Loucy (cell line): ENCODE results near the gene SLAIN2.

ENCODE experiments used
- H2AFZ ChIP-seq: fragments of 200-600 bp; sonication (generic); 2 replicates; pipeline ENCODE4 v1.6.0; 2016; ENCODE audit warnings: antibody characterized with exemption, mild to moderate bottlenecking, low read length, moderate library complexity
- H3F3A ChIP-seq: fragments of 200-600 bp; 2 replicates; pipeline ENCODE4 v1.6.0; 2016; ENCODE audit warnings: antibody characterized with exemption, low read depth, mild to moderate bottlenecking
- H3K27me3 ChIP-seq: fragments of 200-600 bp; sonication (generic); 2 replicates; pipeline ENCODE4 v1.6.1; 2014; ENCODE audit warnings: low read length, mild to moderate bottlenecking; ENCODE audit not compliant: insufficient read depth, poor library complexity, severe bottlenecking
- H3K36me3 ChIP-seq: fragments of 200-600 bp; sonication (generic); 2 replicates; pipeline ENCODE4 v1.6.1; 2016; ENCODE audit warnings: low read length; ENCODE audit not compliant: insufficient read depth
- H3K4me1 ChIP-seq: fragments of 200-600 bp; sonication (generic); 2 replicates; pipeline ENCODE4 v1.5.1; 2014; ENCODE audit warnings: low read length, mild to moderate bottlenecking; ENCODE audit not compliant: insufficient read depth, poor library complexity, severe bottlenecking
- H3K4me2 ChIP-seq: fragments of 200-600 bp; sonication (generic); 2 replicates; pipeline ENCODE4 v1.6.0; 2014; ENCODE audit warnings: antibody characterized with exemption, low read length, low read depth, mild to moderate bottlenecking; ENCODE audit not compliant: poor library complexity, severe bottlenecking
- H3K4me3 ChIP-seq: fragments of 200-600 bp; sonication (generic); 2 replicates; pipeline ENCODE4 v1.5.1; 2014; ENCODE audit warnings: low read length, mild to moderate bottlenecking, mixed read lengths; ENCODE audit not compliant: poor library complexity, severe bottlenecking
- H3K79me2 ChIP-seq: fragments of 200-600 bp; sonication (generic); 2 replicates; pipeline ENCODE4 v1.6.1; 2014; ENCODE audit warnings: low read length; ENCODE audit not compliant: insufficient read depth
- H3K9ac ChIP-seq: fragments of 200-600 bp; sonication (generic); 2 replicates; pipeline ENCODE4 v1.6.0; 2014; ENCODE audit warnings: mild to moderate bottlenecking, low read depth, low read length, moderate library complexity; ENCODE audit not compliant: poor library complexity, severe bottlenecking
- H3K9me2 ChIP-seq: fragments of 200-600 bp; sonication (generic); replicated peaks from 2 replicates; pipeline ENCODE4 v1.6.1; 2016; ENCODE audit warnings: low read depth, low read length, mixed read lengths
- H3K9me3 ChIP-seq: fragments of 200-600 bp; sonication (generic); 2 replicates; pipeline ENCODE4 v1.6.1; 2014; ENCODE audit warnings: mild to moderate bottlenecking, antibody characterized with exemption, low read length, low read depth; ENCODE audit not compliant: insufficient read depth
- H4K20me1 ChIP-seq: fragments of 200-600 bp; sonication (generic); 2 replicates; pipeline ENCODE4 v1.6.0; 2014; ENCODE audit warnings: antibody characterized with exemption, low read length, mild to moderate bottlenecking; ENCODE audit not compliant: insufficient read depth, poor library complexity, severe bottlenecking
- CTCF ChIP-seq: fragments of 200-600 bp; sonication (generic); conservative IDR thresholded peaks from 2 replicates; pipeline ENCODE4 v1.5.1; 2014; ENCODE audit warnings: mild to moderate bottlenecking, antibody characterized with exemption, low read length
- EZH2phosphoT487 ChIP-seq: fragments of 200-600 bp; IDR thresholded peaks from 2 replicates; pipeline ENCODE4 v1.6.1; 2018; ENCODE audit warnings: antibody characterized with exemption, mild to moderate bottlenecking, moderate library complexity, borderline replicate concordance

Gene SLAIN2

GRCh38 chr4:48361012-48361400 lies 19.7 kb downstream of the SLAIN2 start:
- H4K20me1 ChIP-seq: peaks cover 18% of the 10 kb centered on the region
- H3K79me2 ChIP-seq: peaks cover 62% of the 10 kb centered on the region
- no peaks in the 10 kb centered on the region for H3K4me1 ChIP-seq
- H2AFZ ChIP-seq: no peak overlapping the region
- H3K27me3 ChIP-seq: no peaks in the 10 kb centered on the region
- TF ChIP-seq CTCF (no peak), EZH2phosphoT487 (no peak)
- no peak overlapping the region for H3K9ac ChIP-seq
- H3K9me2 ChIP-seq: no peaks in the 10 kb centered on the region
- no peaks in the 10 kb centered on the region for H3K36me3 ChIP-seq
- no peaks in the 10 kb centered on the region for H3F3A ChIP-seq
- no peaks in the 10 kb centered on the region for H3K9me3 ChIP-seq
- H3K4me2 ChIP-seq: no peak overlapping the region
- no peak overlapping the region for H3K4me3 ChIP-seq

- peaks cover 30% of the 10 kb centered on the region for H3K4me1 ChIP-seq
- H3K79me2 ChIP-seq: peaks cover 64% of the 10 kb centered on the region
- no peaks in the 10 kb centered on the region for H3K36me3 ChIP-seq
- H2AFZ ChIP-seq: no peak overlapping the region
- H3K4me2 ChIP-seq: no peak overlapping the region
- H3K9me3 ChIP-seq: no peaks in the 10 kb centered on the region
- H3K4me3 ChIP-seq: no peak overlapping the region
- H4K20me1 ChIP-seq: peaks cover 4% of the 10 kb centered on the region
- H3F3A ChIP-seq: peaks cover 4% of the 10 kb centered on the region; the same call in 1 of the 2 replicates
- TF ChIP-seq EZH2phosphoT487 (no peak), CTCF (no peak)
- H3K27me3 ChIP-seq: no peaks in the 10 kb centered on the region
- H3K9ac ChIP-seq: no peak overlapping the region
- H3K9me2 ChIP-seq: no peaks in the 10 kb centered on the region
These were observed 25.3 kb downstream of the SLAIN2 start for GRCh38 chr4:48366611-48367010.

GRCh38 chr4:48367016-48367415 lies 25.7 kb downstream of the SLAIN2 start:
- Histone ChIP-seq H3F3A (peaks cover 4% of the 10 kb centered on the region; the same call in 1 of the 2 replicates), H3K27me3 (no peaks in the 10 kb centered on the region), H4K20me1 (peaks cover 4% of the 10 kb centered on the region), H3K4me3 (no peak overlapping the region), H3K36me3 (no peaks in the 10 kb centered on the region), H3K9me2 (no peaks in the 10 kb centered on the region), H3K79me2 (peaks cover 62% of the 10 kb centered on the region), H3K4me1 (peaks cover 31% of the 10 kb centered on the region), H3K9ac (no peak overlapping the region), H3K9me3 (no peaks in the 10 kb centered on the region), H3K4me2 (no peak overlapping the region), H2AFZ (no peak overlapping the region)
- TF ChIP-seq EZH2phosphoT487: no peak
- TF ChIP-seq CTCF: no peak
